ENCODE results near the gene TPBGL.

The TPBGL gene

DNA sequence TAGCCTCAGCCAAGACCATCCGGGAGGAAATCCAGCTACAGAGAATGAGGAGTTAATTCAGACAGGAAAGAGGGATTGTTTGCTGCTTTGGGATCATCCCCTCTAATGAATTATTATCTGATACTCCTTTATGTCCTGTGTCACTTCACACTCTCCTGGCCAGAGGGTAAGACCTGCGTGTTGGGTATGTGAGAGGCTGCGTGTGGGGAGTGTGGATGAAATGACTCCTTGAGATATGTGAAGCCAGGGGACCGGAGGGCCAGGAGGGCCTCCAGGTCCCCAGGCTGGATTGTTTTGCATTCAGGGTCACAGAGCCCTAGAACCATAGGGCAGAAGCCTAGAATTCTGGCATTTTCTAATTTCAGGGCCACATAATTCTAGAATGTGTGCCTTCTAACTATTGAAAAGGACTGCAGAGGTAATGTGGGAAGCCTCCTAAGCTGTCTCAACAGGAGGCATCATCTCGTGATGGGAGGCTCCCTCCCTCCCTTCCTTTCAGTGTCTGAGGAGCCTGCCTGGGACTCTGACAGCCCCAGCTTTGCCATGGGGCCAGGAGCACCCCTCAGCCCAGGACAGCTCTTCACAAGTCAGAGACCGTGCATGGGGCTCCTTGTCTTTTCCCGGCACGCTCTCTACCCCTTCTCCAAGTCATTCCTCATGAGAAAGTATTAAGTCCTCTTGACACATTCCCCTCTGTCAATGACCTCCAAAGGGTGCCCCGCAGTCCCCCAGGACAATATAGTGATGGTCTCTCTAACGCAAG lies 3.7 kb downstream of the TPBGL start:
- H3K4me3 ChIP-seq (ENCODE audit: low read depth, low read length) = no peak overlapping the region
- DNase-seq = no peak
- in situ Hi-C loops (cut with HindIII; ENCODE audit: low pct_ligation_motif_present, low sequenced_read_pairs) = no loop called here
- no peaks in the 10 kb centered on the region for H3K36me3 ChIP-seq (replicated peaks)
- H3K27ac ChIP-seq = no peak overlapping the region
- H3K27me3 ChIP-seq (replicated peaks) = peaks cover 19% of the 10 kb centered on the region
- TF ChIP-seq, protein P1, sequence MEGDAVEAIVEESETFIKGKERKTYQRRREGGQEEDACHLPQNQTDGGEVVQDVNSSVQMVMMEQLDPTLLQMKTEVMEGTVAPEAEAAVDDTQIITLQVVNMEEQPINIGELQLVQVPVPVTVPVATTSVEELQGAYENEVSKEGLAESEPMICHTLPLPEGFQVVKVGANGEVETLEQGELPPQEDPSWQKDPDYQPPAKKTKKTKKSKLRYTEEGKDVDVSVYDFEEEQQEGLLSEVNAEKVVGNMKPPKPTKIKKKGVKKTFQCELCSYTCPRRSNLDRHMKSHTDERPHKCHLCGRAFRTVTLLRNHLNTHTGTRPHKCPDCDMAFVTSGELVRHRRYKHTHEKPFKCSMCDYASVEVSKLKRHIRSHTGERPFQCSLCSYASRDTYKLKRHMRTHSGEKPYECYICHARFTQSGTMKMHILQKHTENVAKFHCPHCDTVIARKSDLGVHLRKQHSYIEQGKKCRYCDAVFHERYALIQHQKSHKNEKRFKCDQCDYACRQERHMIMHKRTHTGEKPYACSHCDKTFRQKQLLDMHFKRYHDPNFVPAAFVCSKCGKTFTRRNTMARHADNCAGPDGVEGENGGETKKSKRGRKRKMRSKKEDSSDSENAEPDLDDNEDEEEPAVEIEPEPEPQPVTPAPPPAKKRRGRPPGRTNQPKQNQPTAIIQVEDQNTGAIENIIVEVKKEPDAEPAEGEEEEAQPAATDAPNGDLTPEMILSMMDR (IDR thresholded peaks at IDR 0.05; ENCODE audit: low read depth, low read length, missing control alignments) = no peak

DNA sequence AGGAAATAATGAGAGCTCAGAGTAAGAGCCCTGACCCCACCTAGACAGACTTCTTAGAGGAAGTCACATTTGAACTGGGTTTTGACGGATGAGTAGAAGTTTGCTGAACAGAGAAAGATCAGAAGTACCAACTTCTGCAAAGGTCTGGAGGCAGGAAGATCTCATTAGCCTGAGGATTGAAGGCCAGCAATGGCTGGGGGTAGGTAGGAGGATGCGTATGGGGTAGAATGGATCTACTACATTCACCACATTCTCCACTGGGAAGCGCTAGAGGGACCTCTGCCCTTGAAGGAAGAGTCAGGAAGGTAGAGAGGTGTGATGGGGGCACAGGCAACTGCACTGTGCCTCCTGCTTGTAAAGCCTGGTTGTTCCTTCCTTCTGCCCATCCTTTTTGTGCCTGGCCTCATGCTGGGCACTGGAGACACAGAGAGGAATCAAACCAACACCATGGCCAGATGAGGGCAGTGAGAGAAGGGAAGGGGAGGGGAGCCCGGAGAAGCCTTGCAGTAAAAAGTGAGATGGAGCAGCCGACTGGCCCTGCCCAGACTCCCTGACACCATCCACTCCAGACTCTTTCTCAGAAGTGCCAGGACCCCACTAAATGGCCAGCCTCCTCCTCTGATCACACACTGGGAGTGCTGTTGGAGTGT lies 4.9 kb downstream of the TPBGL start:
- Histone ChIP-seq H3K4me3 (ENCODE audit: low read depth, low read length) (no peak overlapping the region), H3K27me3 (replicated peaks) (peaks cover 13% of the 10 kb centered on the region), H3K27ac (no peak overlapping the region), H3K36me3 (replicated peaks) (no peaks in the 10 kb centered on the region)
- no peak for DNase-seq
- TF ChIP-seq, protein P1 (IDR thresholded peaks at IDR 0.05; ENCODE audit: low read depth, low read length, missing control alignments) = peak; percentile 17
- in situ Hi-C loops (cut with HindIII; ENCODE audit: low pct_ligation_motif_present, low sequenced_read_pairs) = no loop called here

GRCh38 chr11:75246006-75246670 lies 5.6 kb downstream of the TPBGL start:
- Histone ChIP-seq H3K27ac (no peak overlapping the region), H3K36me3 (replicated peaks) (no peaks in the 10 kb centered on the region), H3K4me3 (ENCODE audit: low read depth, low read length) (no peak overlapping the region), H3K27me3 (replicated peaks) (peaks cover 10% of the 10 kb centered on the region)
- no peak for DNase-seq
- TF ChIP-seq, protein P1 (IDR thresholded peaks at IDR 0.05; ENCODE audit: low read depth, low read length, missing control alignments) = no peak
- in situ Hi-C loops (cut with HindIII; ENCODE audit: low pct_ligation_motif_present, low sequenced_read_pairs) = no loop called here

- in situ Hi-C loops (cut with HindIII; ENCODE audit: low pct_ligation_motif_present, low sequenced_read_pairs) = no loop called here
- Histone ChIP-seq H3K36me3 (replicated peaks) (no peaks in the 10 kb centered on the region), H3K27ac (no peak overlapping the region), H3K4me3 (ENCODE audit: low read depth, low read length) (no peak overlapping the region), H3K27me3 (replicated peaks) (peaks cover 10% of the 10 kb centered on the region)
- no peak for DNase-seq
- TF ChIP-seq, protein P1 (IDR thresholded peaks at IDR 0.05; ENCODE audit: low read depth, low read length, missing control alignments) = no peak
Measured at GRCh38 chr11:75246671-75247350, 6.2 kb downstream of the TPBGL start.

- Histone ChIP-seq H3K36me3 (replicated peaks) (no peaks in the 10 kb centered on the region), H3K27me3 (replicated peaks) (no peaks in the 10 kb centered on the region), H3K4me3 (ENCODE audit: low read depth, low read length) (no peak overlapping the region), H3K27ac (no peak overlapping the region)
- TF ChIP-seq, protein P1 (IDR thresholded peaks at IDR 0.05; ENCODE audit: low read depth, low read length, missing control alignments) = no peak
- DNase-seq = no peak
- in situ Hi-C loops (cut with HindIII; ENCODE audit: low pct_ligation_motif_present, low sequenced_read_pairs) = no loop called here
Measured at GRCh38 chr11:75248924-75249256, 8.3 kb downstream of the TPBGL start.
